HG02588 (cell line): Measurements from ENCODE around the gene ARHGEF25.
A peak's percentile ranks its signal among the peaks of the same experiment; 100 is the strongest.
"Not testable (repeated sequence)": the region's sequence is repeated elsewhere in the genome, so short reads cannot be mapped to it uniquely, and the experiment has no call there.

ENCODE experiments used
- ATAC-seq: cut with Tn5 transposase; IDR thresholded peaks from one replicate; pipeline ENCODE4 v1.9.1; 2021; ENCODE audit warnings: mild to moderate bottlenecking, moderate library complexity; ENCODE audit not compliant: unreplicated experiment

The ARHGEF25 gene

GRCh38 chr12:57632958-57633840 lies 22.0 kb downstream of the ARHGEF25 start, which contains the start of gene B4GALNT1:
B4GALNT1 (minus strand) TSS chr12:57633201; CDS start chr12:57632132, 1,069 bp downstream.
- peak; percentile 79 for ATAC-seq

GRCh38 chr12:57636731-57637130 lies 25.5 kb downstream of the ARHGEF25 start:
- ATAC-seq: not testable (repeated sequence)

- no peak for ATAC-seq
Observed at GRCh38 chr12:57637364-57637763, 26.1 kb downstream of the ARHGEF25 start.

- no peak for ATAC-seq
Observed at GRCh38 chr12:57638096-57638495, 26.9 kb downstream of the ARHGEF25 start.

GRCh38 chr12:57640175-57641042 lies 29.2 kb downstream of the ARHGEF25 start:
- no peak for ATAC-seq

GRCh38 chr12:57641699-57642442 lies 30.6 kb downstream of the ARHGEF25 start:
- ATAC-seq: no peak

- not testable (repeated sequence) for ATAC-seq
Observed at GRCh38 chr12:57645990-57646658, 34.9 kb downstream of the ARHGEF25 start.

- not testable (repeated sequence) for ATAC-seq
Observed at GRCh38 chr12:57646659-57647049, 35.4 kb downstream of the ARHGEF25 start.

- ATAC-seq: no peak
Observed at GRCh38 chr12:57654042-57654441, 42.8 kb downstream of the ARHGEF25 start.

- ATAC-seq: no peak
Observed at GRCh38 chr12:57655541-57656240, 44.5 kb downstream of the ARHGEF25 start.

GRCh38 chr12:57656408-57656807 lies 45.2 kb downstream of the ARHGEF25 start:
- ATAC-seq: not testable (repeated sequence)

GRCh38 chr12:57657744-57658143 lies 46.5 kb downstream of the ARHGEF25 start:
- ATAC-seq: no peak

GRCh38 chr12:57658890-57659289 lies 47.7 kb downstream of the ARHGEF25 start:
- no peak for ATAC-seq

GRCh38 chr12:57661376-57661775 lies 50.1 kb downstream of the ARHGEF25 start:
- ATAC-seq: no peak

GRCh38 chr12:57665066-57665820 lies 54.0 kb downstream of the ARHGEF25 start:
- not testable (repeated sequence) for ATAC-seq
